GM12864 (cell line): Measurements from ENCODE around the gene ASMT.

ENCODE experiments used
- DNase-seq: peaks from one replicate; pipeline ENCODE4 v3.0.0-alpha.2; 2011; ENCODE audit warnings: low read depth
- H3K4me3 ChIP-seq: 2 replicates; pipeline ENCODE4 v1.5.1; 2011; ENCODE audit warnings: mild to moderate bottlenecking, low read depth, low read length, control low read depth
- TF ChIP-seq, protein P1 (sequence below): IDR thresholded peaks from 2 replicates; pipeline ENCODE4 v1.5.1; 2011; ENCODE audit warnings: low read depth, mild to moderate bottlenecking, moderate library complexity, low read length, control low read depth, inconsistent platforms; ENCODE audit errors: missing control alignments

Gene ASMT

GRCh38 chrX:1584237-1585011 lies 30.4 kb upstream of the ASMT start:
- DNase-seq = no peak
- TF ChIP-seq, protein P1, sequence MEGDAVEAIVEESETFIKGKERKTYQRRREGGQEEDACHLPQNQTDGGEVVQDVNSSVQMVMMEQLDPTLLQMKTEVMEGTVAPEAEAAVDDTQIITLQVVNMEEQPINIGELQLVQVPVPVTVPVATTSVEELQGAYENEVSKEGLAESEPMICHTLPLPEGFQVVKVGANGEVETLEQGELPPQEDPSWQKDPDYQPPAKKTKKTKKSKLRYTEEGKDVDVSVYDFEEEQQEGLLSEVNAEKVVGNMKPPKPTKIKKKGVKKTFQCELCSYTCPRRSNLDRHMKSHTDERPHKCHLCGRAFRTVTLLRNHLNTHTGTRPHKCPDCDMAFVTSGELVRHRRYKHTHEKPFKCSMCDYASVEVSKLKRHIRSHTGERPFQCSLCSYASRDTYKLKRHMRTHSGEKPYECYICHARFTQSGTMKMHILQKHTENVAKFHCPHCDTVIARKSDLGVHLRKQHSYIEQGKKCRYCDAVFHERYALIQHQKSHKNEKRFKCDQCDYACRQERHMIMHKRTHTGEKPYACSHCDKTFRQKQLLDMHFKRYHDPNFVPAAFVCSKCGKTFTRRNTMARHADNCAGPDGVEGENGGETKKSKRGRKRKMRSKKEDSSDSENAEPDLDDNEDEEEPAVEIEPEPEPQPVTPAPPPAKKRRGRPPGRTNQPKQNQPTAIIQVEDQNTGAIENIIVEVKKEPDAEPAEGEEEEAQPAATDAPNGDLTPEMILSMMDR = no peak
- no peak overlapping the region for H3K4me3 ChIP-seq

- TF ChIP-seq, protein P1 = no peak
- peak; percentile 74 for DNase-seq
- H3K4me3 ChIP-seq = no peak overlapping the region; the same call in 1 of the 2 replicates
Observed at GRCh38 chrX:1587161-1587560, 27.7 kb upstream of the ASMT start.

DNA sequence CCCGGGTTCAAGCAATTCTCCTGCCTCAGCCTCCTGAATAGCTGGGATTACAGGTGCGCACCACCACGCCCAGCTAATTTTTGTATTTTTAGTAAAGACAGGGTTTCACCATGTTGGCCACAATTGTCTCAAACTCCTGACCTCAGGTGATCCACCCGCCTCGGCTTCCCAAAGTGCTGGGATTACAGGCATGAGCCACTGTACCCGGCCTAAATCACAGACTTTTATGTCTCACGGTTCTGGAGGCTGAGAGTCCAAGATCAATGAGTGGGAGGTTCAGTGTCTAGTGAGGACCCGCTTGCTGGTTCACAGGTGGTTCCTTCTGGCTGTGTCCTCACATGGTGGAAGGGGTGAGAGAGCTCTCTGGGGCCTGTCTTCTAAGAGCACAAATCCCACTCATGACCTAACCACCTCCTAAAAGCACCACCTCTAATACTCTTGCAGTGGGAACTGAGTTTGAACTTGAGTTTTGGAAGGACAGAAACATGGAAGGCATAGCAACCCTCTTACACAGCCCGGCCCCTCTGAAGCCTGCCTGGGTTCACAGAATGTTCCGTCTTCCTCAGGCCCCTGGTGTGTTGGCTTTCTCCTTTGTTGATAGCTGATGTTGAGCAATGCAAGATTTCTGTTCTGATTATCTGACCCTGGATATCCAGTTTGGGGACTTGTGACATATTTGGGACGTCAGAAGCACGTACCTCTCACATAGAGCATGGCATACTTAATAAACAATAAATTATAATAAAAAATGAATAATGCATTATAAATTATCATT lies 25.3 kb upstream of the ASMT start:
- TF ChIP-seq, protein P1 = no peak

DNA sequence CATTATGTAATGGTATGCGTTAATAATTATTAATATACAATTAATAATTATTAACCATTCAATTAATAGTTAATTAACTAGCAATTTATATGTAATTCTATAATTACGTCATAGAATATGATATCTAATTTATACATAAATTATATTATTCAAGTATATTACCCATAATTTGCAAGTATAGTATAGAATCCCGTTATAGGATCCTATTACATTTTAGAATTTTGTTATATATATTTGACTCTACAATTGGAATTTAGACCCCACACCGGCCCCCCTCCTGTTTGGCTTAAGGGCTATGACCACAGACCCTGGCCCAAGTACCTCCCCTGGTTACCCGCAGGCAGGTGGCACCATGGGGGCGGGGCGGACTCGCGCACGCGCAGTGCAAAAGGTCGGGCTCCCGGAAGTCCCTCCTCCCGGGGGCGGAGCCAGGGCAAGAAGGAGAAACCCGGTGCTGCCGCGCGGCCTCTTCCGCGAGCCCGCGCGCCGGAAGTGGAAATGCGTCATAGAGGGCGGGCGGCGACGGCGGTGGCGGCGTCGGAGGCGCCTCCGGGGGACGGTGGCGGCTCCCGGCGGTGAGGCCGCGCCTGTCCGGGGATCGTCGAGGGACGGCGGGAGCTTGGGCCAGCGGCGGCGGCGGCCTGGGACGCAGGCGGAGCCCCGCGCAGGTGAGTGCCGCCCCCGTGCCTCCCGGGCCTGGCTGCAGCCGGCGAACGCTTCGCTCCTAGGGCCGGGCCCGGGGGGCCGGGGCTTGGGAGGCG lies 23.6 kb upstream of the ASMT start, which contains the start of gene AKAP17A:
TSS of gene AKAP17A (plus strand) at position 503 of the 761 bp plus-strand sequence. CDS start 1,859 bp downstream, outside the sequence.
- DNase-seq = peak; percentile 77
- H3K4me3 ChIP-seq = peak within 1 kb of the TSS; percentile 96
- TF ChIP-seq, protein P1 = no peak

More for the DNA sequence above, 25.3 kb upstream of the ASMT start:
- no peak overlapping the region for H3K4me3 ChIP-seq
- DNase-seq = no peak

DNA sequence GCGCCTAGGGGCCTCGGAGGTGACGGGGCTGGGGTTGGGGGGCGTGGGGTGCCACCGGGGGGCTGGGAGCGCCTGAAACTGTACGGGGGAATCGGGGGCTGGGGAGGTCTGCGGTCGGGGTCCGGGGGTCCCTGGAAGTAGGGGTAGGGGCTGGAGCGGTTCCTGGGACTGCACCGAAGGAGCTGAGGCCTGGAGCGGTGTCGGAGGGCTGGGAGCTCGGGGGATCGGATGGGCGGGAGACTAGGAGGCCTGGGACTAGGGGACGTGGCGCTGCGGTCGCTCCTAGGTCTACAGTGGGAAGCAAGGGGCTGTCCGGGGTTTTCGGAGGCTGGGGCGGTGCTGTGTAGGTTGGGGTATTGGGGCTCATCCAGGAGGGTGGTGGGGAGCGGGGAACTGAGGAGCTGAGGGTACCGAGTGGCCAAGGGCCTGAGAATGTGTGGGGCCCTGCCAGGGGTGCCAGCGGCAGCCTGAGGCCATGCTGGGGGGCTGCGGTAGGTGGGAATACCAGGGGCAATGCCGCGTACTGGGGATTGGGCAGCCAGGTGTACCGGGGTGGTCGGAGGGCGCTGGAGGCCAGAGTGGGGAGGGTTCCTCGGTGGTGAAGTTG lies 22.9 kb upstream of the ASMT start:
- DNase-seq = no peak
- TF ChIP-seq, protein P1 = no peak
- H3K4me3 ChIP-seq = peak overlapping the region; percentile 96

DNA sequence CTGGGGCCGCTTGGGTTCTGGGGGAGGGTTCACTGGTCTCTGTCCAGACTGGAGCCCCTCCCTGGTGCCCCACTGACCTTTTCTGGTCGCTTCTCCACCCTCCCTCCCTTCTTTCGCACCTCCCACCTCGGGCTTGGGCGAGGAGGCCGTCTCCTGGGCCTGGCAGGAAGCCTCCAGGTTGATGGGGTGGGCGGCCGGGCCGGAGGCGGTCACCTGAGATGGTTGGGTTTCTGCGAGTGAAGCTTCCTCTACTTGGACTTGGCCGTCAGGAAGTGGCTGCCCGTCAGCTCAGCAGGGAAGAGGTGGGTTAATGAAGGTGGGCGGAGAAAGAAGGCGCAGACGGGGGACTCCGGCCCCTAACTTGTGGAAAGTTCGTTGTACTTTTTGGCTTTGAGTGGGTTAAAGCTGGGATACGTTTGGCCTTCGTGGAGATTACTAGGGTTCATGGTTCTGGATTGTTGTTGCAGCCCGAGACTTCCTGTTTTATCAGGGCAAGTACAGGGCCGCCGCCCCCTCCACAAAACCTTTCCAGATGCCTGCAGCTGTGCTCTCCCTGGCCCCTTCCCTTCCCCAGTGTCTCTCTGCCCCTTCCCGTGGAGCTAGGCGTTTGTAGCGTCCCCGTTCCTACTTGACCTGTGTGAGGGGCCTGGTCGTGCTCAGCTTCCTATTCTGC lies 22.3 kb upstream of the ASMT start:
- H3K4me3 ChIP-seq = peak overlapping the region; percentile 96
- TF ChIP-seq, protein P1 = no peak
- DNase-seq = no peak
